Stimulated activated CD8-positive, alpha-beta memory T cell treated with anti-CD3 and anti-CD28 coated beads, Interleukin-2, amount 100 ng/mL, for 48 hours (primary cell): Measurements from ENCODE around the gene HADHA.
"Not testable (repeated sequence)": the region's sequence is repeated elsewhere in the genome, so short reads cannot be mapped to it uniquely, and the experiment has no call there.

Experiments
- DNase-seq, 2 donors: peaks; one replicate each; pipeline ENCODE4 v3.0.0-alpha.2; 2020; ENCODE audit warnings: low read depth in 2 of 2

Gene HADHA

GRCh38 chr2:26244309-26245230, at the start of gene HADHA, which contains the start of gene HADHB:
Gene HADHA (minus strand): TSS chr2:26244632. CDS start chr2:26244596, 36 bp downstream.
Gene HADHB (plus strand): TSS chr2:26244939. CDS start chr2:26254255, 9,316 bp downstream.
- DNase-seq = peak; percentile 77 to 80

GRCh38 chr2:26292646-26293045, 48.2 kb upstream of the HADHA start:
- DNase-seq = no peak

- no peak for DNase-seq
Observed at GRCh38 chr2:26290001-26290400, 45.6 kb upstream of the HADHA start.

GRCh38 chr2:26285931-26286330, 41.5 kb upstream of the HADHA start:
- no peak for DNase-seq

- no peak for DNase-seq
Observed at GRCh38 chr2:26284132-26284531, 39.7 kb upstream of the HADHA start.

- DNase-seq = no peak
Observed at GRCh38 chr2:26283606-26284005, 39.2 kb upstream of the HADHA start.

GRCh38 chr2:26281226-26281625, 36.8 kb upstream of the HADHA start:
- no peak for DNase-seq

- no peak for DNase-seq
Observed at GRCh38 chr2:26279886-26280285, 35.5 kb upstream of the HADHA start.

- DNase-seq = no peak
Observed at GRCh38 chr2:26276484-26277227, 32.2 kb upstream of the HADHA start.

GRCh38 chr2:26274058-26274613, 29.7 kb upstream of the HADHA start:
- DNase-seq = no peak

GRCh38 chr2:26273501-26273900, 29.1 kb upstream of the HADHA start:
- DNase-seq = no peak

- no peak for DNase-seq
Observed at GRCh38 chr2:26270373-26270772, 25.9 kb upstream of the HADHA start.

GRCh38 chr2:26269571-26270158, 25.2 kb upstream of the HADHA start:
- no peak for DNase-seq

GRCh38 chr2:26268670-26269385, 24.4 kb upstream of the HADHA start:
- DNase-seq = not testable (repeated sequence)

- no peak for DNase-seq
Observed at GRCh38 chr2:26268213-26268612, 23.8 kb upstream of the HADHA start.

GRCh38 chr2:26258836-26259235, 14.4 kb upstream of the HADHA start:
- DNase-seq = not testable (repeated sequence)

GRCh38 chr2:26255759-26256384, 11.4 kb upstream of the HADHA start:
- no peak for DNase-seq

GRCh38 chr2:26251893-26252292, 7.5 kb upstream of the HADHA start:
- DNase-seq = no peak

GRCh38 chr2:26249625-26250024, 5.2 kb upstream of the HADHA start:
- DNase-seq = no peak

- peak in 1 of 2 donors; percentile 13 for DNase-seq
Observed at GRCh38 chr2:26246818-26247217, 2.4 kb upstream of the HADHA start.

- no peak for DNase-seq
Observed at GRCh38 chr2:26245810-26246209, 1.4 kb upstream of the HADHA start.
